H1 (cell line): ENCODE measurements around the gene TRIOBP. TPM values are rescaled to one million over a fixed set of nuclear protein-coding genes. Genes with fewer than 3 reads are reported as not detected.

Source experiments
- ASH2L ChIP-seq: fragments of 200-600, 300-600 bp; sonication (generic); IDR thresholded peaks from one replicate; pipeline ENCODE4 v1.7.1; 2017; ENCODE audit warnings: low read length
- CBX5 ChIP-seq: fragments of 300-800, 300-1000 bp; sonication (generic); IDR thresholded peaks from 2 replicates; pipeline ENCODE4 v1.7.1; 2016; ENCODE audit warnings: antibody characterized with exemption, low read length, low read depth
- CBX8 ChIP-seq: fragments of 300-800, 300-1000 bp; sonication (generic); IDR thresholded peaks from 2 replicates; pipeline ENCODE4 v1.7.1; 2016; ENCODE audit warnings: low read depth, low read length, borderline replicate concordance
- CEBPB ChIP-seq: IDR thresholded peaks from 2 replicates; pipeline ENCODE4 v1.6.1; 2012; ENCODE audit warnings: low read depth, low read length
- CHD2 ChIP-seq: IDR thresholded peaks from 2 replicates; pipeline ENCODE4 v1.6.1; 2012; ENCODE audit warnings: low read length, improper control_type of control experiment
- CREB1 ChIP-seq: IDR thresholded peaks from 2 replicates; pipeline ENCODE4 v1.6.1; 2012; ENCODE audit warnings: inconsistent platforms
- GABPA ChIP-seq: IDR thresholded peaks from 2 replicates; pipeline ENCODE4 v1.6.1; 2011; ENCODE audit warnings: mild to moderate bottlenecking, low read length, moderate library complexity, borderline replicate concordance; ENCODE audit not compliant: insufficient read depth
- GTF2F1 ChIP-seq: IDR thresholded peaks from 2 replicates; pipeline ENCODE4 v1.6.1; 2012; ENCODE audit warnings: low read depth, low read length, improper control_type of control experiment, borderline replicate concordance
- HDAC6 ChIP-seq: IDR thresholded peaks from one replicate; pipeline ENCODE4 v1.7.1; 2012; ENCODE audit warnings: low read depth, mild to moderate bottlenecking, inconsistent platforms, low read length, moderate library complexity
- JUN ChIP-seq: IDR thresholded peaks from 2 replicates; pipeline ENCODE4 v1.6.1; 2011; ENCODE audit warnings: low read depth, mild to moderate bottlenecking, improper control_type of control experiment, low read length
- KDM1A ChIP-seq: fragments of 200-600, 300-600 bp; sonication (generic); IDR thresholded peaks from 2 replicates; pipeline ENCODE4 v1.7.1; 2016; ENCODE audit warnings: mild to moderate bottlenecking, low read length, borderline replicate concordance
- NRF1 ChIP-seq: IDR thresholded peaks from 2 replicates; pipeline ENCODE4 v1.6.1; 2011; ENCODE audit warnings: mild to moderate bottlenecking, low read depth, low read length, improper control_type of control experiment
- PHF8 ChIP-seq: fragments of 200-600 bp; sonication (generic); conservative IDR thresholded peaks from 2 replicates; pipeline ENCODE4 v1.7.1; 2012; ENCODE audit warnings: low read depth, mild to moderate bottlenecking, inconsistent platforms, low read length, moderate library complexity
- POLR2A ChIP-seq, 2 experiments: IDR thresholded peaks; 1 replicate in 1 of 2; 2 replicates in 1 of 2; pipeline ENCODE4 v1.6.1; 2011; ENCODE audit warnings: low read depth in 2 of 2, low read length in 2 of 2, mild to moderate bottlenecking in 2 of 2; ENCODE audit errors: control extremely low read depth in 1 of 2
- POLR2AphosphoS5 ChIP-seq: IDR thresholded peaks from 2 replicates; pipeline ENCODE4 v1.6.1; 2011; ENCODE audit warnings: low read depth, low read length
- RXRA ChIP-seq: IDR thresholded peaks from 2 replicates; pipeline ENCODE4 v1.6.1; 2011; ENCODE audit warnings: low read depth, mild to moderate bottlenecking, low read length, moderate library complexity; ENCODE audit not compliant: insufficient read depth
- SP2 ChIP-seq: IDR thresholded peaks from 2 replicates; pipeline ENCODE4 v1.6.1; 2012; ENCODE audit warnings: mild to moderate bottlenecking, low read length, inconsistent platforms
- SP4 ChIP-seq: IDR thresholded peaks from 2 replicates; pipeline ENCODE4 v1.6.1; 2012; ENCODE audit warnings: low read length, inconsistent platforms
- TAF1 ChIP-seq: IDR thresholded peaks from 2 replicates; pipeline ENCODE4 v1.6.1; 2011; ENCODE audit warnings: mild to moderate bottlenecking, low read depth, low read length
- TCF12 ChIP-seq: IDR thresholded peaks from 2 replicates; pipeline ENCODE4 v1.6.1; 2011; ENCODE audit warnings: low read depth, mild to moderate bottlenecking, low read length
- YY1 ChIP-seq: IDR thresholded peaks from 2 replicates; pipeline ENCODE4 v1.6.1; 2011; ENCODE audit warnings: low read depth, mild to moderate bottlenecking, low read length
- polyA plus RNA-seq, 7 experiments: library from polyadenylated mRNA; depleted of rRNA in 3 of 7; stranded (reverse) in 5 of 7; unstranded in 2 of 7; fragments of >200 nt in 5 of 7; fragments of 200-250 nt in 2 of 7; gene quantifications; 1 replicate in 5 of 7; 2 replicates in 1 of 7; 4 replicates in 1 of 7; pipeline versions ENCODE4 v1.2.1 to v1.2.3, GENCODE V29; 2011 to 2013; ENCODE audit warnings: missing spikeins in 2 of 7, mixed read lengths in 2 of 7
- total RNA-seq: library from RNA; stranded (reverse); fragmentation: NEBNext Ultra II Directional; extraction: Animal tissue kit (Norgen Biotek cat#: 25700); gene quantifications from 2 replicates; pipeline ENCODE4 v1.2.1, GENCODE V29; 2021
- TF ChIP-seq, protein P1 (sequence below): IDR thresholded peaks from 2 replicates; pipeline ENCODE4 v1.6.1; 2011; ENCODE audit warnings: low read length, improper control_type of control experiment
- TF ChIP-seq, protein P2 (sequence below): IDR thresholded peaks from 2 replicates; pipeline ENCODE4 v1.6.1; 2012; ENCODE audit warnings: low read length, inconsistent platforms

The TRIOBP gene
- total and polyA plus RNA-seq, 2 of the 8 experiments (the other 6 are each of a cell fraction or from before 2014, with no cell fraction given) = 18.2 to 27.3 TPM

DNA sequence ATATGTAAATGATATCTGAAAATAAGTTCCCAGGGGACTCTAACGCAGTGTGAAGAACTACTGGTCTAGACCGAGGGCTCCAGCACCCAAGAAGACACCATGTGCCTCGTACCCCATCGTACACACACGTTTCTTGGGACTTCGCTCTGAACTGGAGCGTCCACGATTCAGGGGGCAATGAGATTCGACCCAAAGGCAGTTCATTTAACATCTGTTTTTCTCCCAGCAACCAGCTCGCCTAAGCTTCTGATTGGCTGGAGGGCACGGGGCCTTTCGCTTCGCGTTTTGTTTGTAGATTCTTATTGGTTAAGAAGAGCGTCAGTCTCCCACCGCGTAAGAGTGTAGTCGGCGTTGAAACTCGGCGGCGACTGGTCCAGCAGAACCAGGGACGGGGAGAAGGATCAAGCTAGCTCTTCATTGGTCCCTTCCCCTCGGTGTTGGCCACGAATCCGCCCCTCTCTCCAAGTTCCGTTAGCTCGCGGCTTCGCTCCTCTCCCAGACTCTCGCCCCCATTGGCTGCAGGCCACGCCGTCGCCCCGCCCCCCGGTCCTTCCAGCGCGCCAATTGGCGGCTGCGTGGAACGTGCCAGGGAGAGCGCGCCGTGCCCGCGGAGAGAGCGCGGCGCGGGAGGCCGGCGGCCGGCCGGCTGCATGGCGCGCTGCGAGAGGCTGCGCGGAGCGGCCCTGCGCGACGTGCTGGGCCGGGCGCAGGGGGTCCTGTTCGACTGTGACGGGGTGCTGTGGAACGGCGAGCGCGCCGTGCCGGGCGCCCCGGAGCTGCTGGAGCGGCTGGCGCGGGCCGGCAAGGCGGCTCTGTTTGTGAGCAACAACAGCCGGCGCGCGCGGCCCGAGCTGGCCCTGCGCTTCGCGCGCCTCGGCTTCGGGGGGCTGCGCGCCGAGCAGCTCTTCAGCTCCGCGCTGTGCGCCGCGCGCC, 38.4 kb upstream of the TRIOBP start, which contains the start of gene PDXP (continued):
- TF ChIP-seq CBX5 = no peak
- peak; percentile 94 for TF ChIP-seq CHD2
- TF ChIP-seq CREB1 = peak; percentile 85
- TF ChIP-seq, protein P1, sequence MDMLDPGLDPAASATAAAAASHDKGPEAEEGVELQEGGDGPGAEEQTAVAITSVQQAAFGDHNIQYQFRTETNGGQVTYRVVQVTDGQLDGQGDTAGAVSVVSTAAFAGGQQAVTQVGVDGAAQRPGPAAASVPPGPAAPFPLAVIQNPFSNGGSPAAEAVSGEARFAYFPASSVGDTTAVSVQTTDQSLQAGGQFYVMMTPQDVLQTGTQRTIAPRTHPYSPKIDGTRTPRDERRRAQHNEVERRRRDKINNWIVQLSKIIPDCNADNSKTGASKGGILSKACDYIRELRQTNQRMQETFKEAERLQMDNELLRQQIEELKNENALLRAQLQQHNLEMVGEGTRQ = peak; percentile 24; the same call in 1 of the 2 replicates
- 0 out of 2 replicates have a peak, but pooled peaks have one; percentile 58 for TF ChIP-seq SP4
- no peak for TF ChIP-seq NRF1
- no peak for TF ChIP-seq TCF12
- TF ChIP-seq KDM1A = peak; percentile 88
- TF ChIP-seq HDAC6 = no peak
- TF ChIP-seq GTF2F1 = no peak
- TF ChIP-seq, protein P2, sequence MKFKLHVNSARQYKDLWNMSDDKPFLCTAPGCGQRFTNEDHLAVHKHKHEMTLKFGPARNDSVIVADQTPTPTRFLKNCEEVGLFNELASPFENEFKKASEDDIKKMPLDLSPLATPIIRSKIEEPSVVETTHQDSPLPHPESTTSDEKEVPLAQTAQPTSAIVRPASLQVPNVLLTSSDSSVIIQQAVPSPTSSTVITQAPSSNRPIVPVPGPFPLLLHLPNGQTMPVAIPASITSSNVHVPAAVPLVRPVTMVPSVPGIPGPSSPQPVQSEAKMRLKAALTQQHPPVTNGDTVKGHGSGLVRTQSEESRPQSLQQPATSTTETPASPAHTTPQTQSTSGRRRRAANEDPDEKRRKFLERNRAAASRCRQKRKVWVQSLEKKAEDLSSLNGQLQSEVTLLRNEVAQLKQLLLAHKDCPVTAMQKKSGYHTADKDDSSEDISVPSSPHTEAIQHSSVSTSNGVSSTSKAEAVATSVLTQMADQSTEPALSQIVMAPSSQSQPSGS = no peak
- no peak for TF ChIP-seq JUN
- TF ChIP-seq POLR2AphosphoS5 = peak; percentile 39
- TF ChIP-seq PHF8 = peak; percentile 90
- TF ChIP-seq YY1 = no peak
- TF ChIP-seq CEBPB = no peak
- TF ChIP-seq GABPA = no peak
- TF ChIP-seq TAF1 = peak; percentile 51; the same call in 1 of the 2 replicates
- TF ChIP-seq CBX8 = no peak
- TF ChIP-seq ASH2L = peak; percentile 10
- peak in 1 of 2 experiments; percentile 63; a peak in 2 of 3 replicates for TF ChIP-seq POLR2A (IDR thresholded peaks at IDR 0.05; ENCODE audit: control extremely low read depth in 1 of 2, low read depth in 2 of 2, low read length in 2 of 2)
- TF ChIP-seq RXRA = no peak
- TF ChIP-seq SP2 = peak; percentile 91
